GM12878 (cell line): ENCODE data around the gene DUOX2. TPM values are rescaled to one million over a fixed set of nuclear protein-coding genes. Genes with fewer than 3 reads are reported as not detected.
A peak's percentile ranks its signal among the peaks of the same experiment; 100 is the strongest.

Source experiments
- BHLHE40 ChIP-seq, 2 experiments: fragments of 450-650 bp in 1 of 2; IDR thresholded peaks; 2 replicates each; pipeline ENCODE4 v1.6.1; 2011 to 2017; ENCODE audit warnings: low read depth in 2 of 2, borderline replicate concordance in 1 of 2, improper control_type of control experiment in 1 of 2, low read length in 1 of 2, mild to moderate bottlenecking in 1 of 2
- BMI1 ChIP-seq: fragments of 450-650 bp; IDR thresholded peaks from 2 replicates; pipeline ENCODE4 v1.6.1; 2016; ENCODE audit warnings: mild to moderate bottlenecking, moderate library complexity, borderline replicate concordance
- CREB1 ChIP-seq: IDR thresholded peaks from 2 replicates; pipeline ENCODE4 v1.6.1; 2012; ENCODE audit warnings: low read depth, mild to moderate bottlenecking, inconsistent platforms
- CREM ChIP-seq: IDR thresholded peaks from 2 replicates; pipeline ENCODE4 v1.6.1; 2014; ENCODE audit warnings: antibody characterized with exemption, low read depth
- CTCF ChIP-seq, 3 experiments: IDR thresholded peaks in 2 of 3; conservative IDR thresholded peaks in 1 of 3; 2 replicates each; pipeline ENCODE4 v1.5.1; 2011; ENCODE audit warnings: low read depth in 3 of 3, low read length in 3 of 3, mild to moderate bottlenecking in 3 of 3, control low read depth in 2 of 3, moderate library complexity in 2 of 3, inconsistent platforms in 1 of 3, mixed read lengths in 1 of 3; ENCODE audit not compliant: control insufficient read depth in 2 of 3, insufficient read depth in 1 of 3; ENCODE audit errors: extremely low read depth in 1 of 3
- EGR1 ChIP-seq, 2 experiments: IDR thresholded peaks; 1 replicate in 1 of 2; 2 replicates in 1 of 2; pipeline ENCODE4 v1.6.1; 2011 to 2012; ENCODE audit warnings: low read depth in 2 of 2, low read length in 2 of 2, borderline replicate concordance in 1 of 2, mild to moderate bottlenecking in 1 of 2, moderate library complexity in 1 of 2
- IRF4 ChIP-seq: IDR thresholded peaks from 2 replicates; pipeline ENCODE4 v1.6.1; 2011; ENCODE audit warnings: low read depth, low read length
- KLF5 ChIP-seq: fragments of 450-650 bp; IDR thresholded peaks from 2 replicates; pipeline ENCODE4 v1.6.1; 2014; ENCODE audit warnings: mild to moderate bottlenecking; ENCODE audit not compliant: partially characterized antibody
- LARP7 ChIP-seq: fragments of 450-650 bp; IDR thresholded peaks from 2 replicates; pipeline ENCODE4 v1.6.1; 2017; ENCODE audit warnings: mild to moderate bottlenecking
- PKNOX1 ChIP-seq: fragments of 450-650 bp; IDR thresholded peaks from 2 replicates; pipeline ENCODE4 v1.6.1; 2016; ENCODE audit warnings: mild to moderate bottlenecking
- POU2F2 ChIP-seq: IDR thresholded peaks from 3 replicates; pipeline ENCODE4 v1.6.1; 2011; ENCODE audit warnings: low read depth, mild to moderate bottlenecking, low read length, borderline replicate concordance
- RB1 ChIP-seq: fragments of 450-650 bp; formaldehyde crosslinking; IDR thresholded peaks from 2 replicates; pipeline ENCODE4 v1.6.1; 2017; ENCODE audit warnings: mild to moderate bottlenecking, borderline replicate concordance
- SMARCA5 ChIP-seq: fragments of 450-650 bp; IDR thresholded peaks from 2 replicates; pipeline ENCODE4 v1.6.1; 2017; ENCODE audit warnings: mild to moderate bottlenecking
- TCF3 ChIP-seq: IDR thresholded peaks from 2 replicates; pipeline ENCODE4 v1.6.1; 2012; ENCODE audit warnings: low read depth, mild to moderate bottlenecking, low read length, borderline replicate concordance; ENCODE audit not compliant: insufficient read depth
- WRNIP1 ChIP-seq: IDR thresholded peaks from 2 replicates; pipeline ENCODE4 v1.6.1; 2011; ENCODE audit warnings: low read depth, low read length, improper control_type of control experiment, borderline replicate concordance
- YY1 ChIP-seq: IDR thresholded peaks from 2 replicates; pipeline ENCODE4 v1.6.1; 2011; ENCODE audit warnings: low read depth, mild to moderate bottlenecking, low read length
- ZNF592 ChIP-seq: fragments of 450-650 bp; IDR thresholded peaks from 2 replicates; pipeline ENCODE4 v1.6.1; 2017; ENCODE audit warnings: mild to moderate bottlenecking, moderate library complexity
- polyA plus RNA-seq, 11 experiments: library from polyadenylated mRNA; depleted of rRNA in 4 of 11; unstranded in 6 of 11; stranded (reverse) in 5 of 11; fragments of >200 nt; fragmentation: Nextera tagmentation in 4 of 11; fragmentation: Illumina TruSeq in 1 of 11; extraction: Ambion mirVana in 4 of 11; extraction: Trizol in 1 of 11; gene quantifications; 1 replicate in 1 of 11; 2 replicates in 10 of 11; pipeline versions ENCODE4 v1.2.1 to v1.2.3, GENCODE V29; 2011 to 2016; ENCODE audit warnings: inconsistent platforms in 2 of 11, missing spikeins in 2 of 11, low read depth in 1 of 11
- total RNA-seq, 4 experiments: library from RNA; depleted of rRNA in 3 of 4; stranded (reverse); fragments of >200 nt in 3 of 4; fragmentation: Illumina TruSeq in 1 of 4; extraction: Trizol in 1 of 4; gene quantifications; 2 replicates each; pipeline versions ENCODE4 v1.2.1 to v1.2.3, GENCODE V29; 2013 to 2021
- TF ChIP-seq, protein P1 (sequence below): fragments of 450-650 bp; IDR thresholded peaks from 2 replicates; pipeline ENCODE4 v1.6.1; 2017; ENCODE audit warnings: low read depth, mild to moderate bottlenecking, moderate library complexity
- TF ChIP-seq, protein P2 (sequence below): IDR thresholded peaks from 2 replicates; pipeline ENCODE4 v1.6.1; 2011; ENCODE audit warnings: low read depth, low read length, improper control_type of control experiment, borderline replicate concordance

Gene DUOX2
- total and polyA plus RNA-seq, 10 of the 15 experiments (the other 5 are each of a cell fraction or from before 2014, with no cell fraction given): 0.05 TPM; not detected in 9

DNA sequence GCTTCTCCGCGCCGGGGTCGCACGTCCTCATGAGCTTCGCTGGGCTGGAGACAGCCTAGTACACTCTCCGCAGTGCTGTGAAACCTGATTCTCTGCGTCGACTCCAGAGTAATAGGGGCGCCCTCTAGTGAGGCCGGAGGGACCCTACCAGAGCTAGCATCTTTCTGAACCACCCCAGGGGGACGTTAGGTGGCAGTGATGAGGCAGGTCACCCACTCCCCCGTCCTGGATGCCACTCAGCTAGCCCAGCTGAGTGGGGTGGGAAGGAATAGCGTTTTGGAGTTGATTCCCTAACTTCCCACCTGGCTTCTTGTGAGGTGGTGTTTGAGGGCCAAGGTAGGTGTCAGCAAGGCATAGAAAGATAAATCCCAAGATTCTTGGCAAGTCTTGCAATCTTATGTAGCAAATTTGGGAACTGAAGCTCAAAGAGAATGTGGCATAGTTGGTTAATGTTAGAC, 4.2 kb upstream of the DUOX2 start (continued):
- TF ChIP-seq POU2F2 (peak; percentile 48; the same call in 1 of the 3 replicates), SMARCA5 (peak; percentile 83; the same call in 1 of the 2 replicates), ZNF592 (peak; percentile 74; the same call in 1 of the 2 replicates), CREM (peak; percentile 55; the same call in 1 of the 2 replicates), BMI1 (no peak), WRNIP1 (peak; percentile 92), YY1 (peak; percentile 75), RB1 (peak; percentile 20; the same call in 1 of the 2 replicates), PKNOX1 (peak; percentile 81), TCF3 (no peak), EGR1 (IDR thresholded peaks at IDR 0.05; ENCODE audit: borderline replicate concordance in 1 of 2, low read depth in 2 of 2, low read length in 2 of 2) (peak in 1 of 2 experiments; percentile 42; a peak in 2 of 3 replicates), LARP7 (peak; percentile 34; the same call in 1 of the 2 replicates), BHLHE40 (IDR thresholded peaks at IDR 0.05; ENCODE audit: borderline replicate concordance in 1 of 2, low read depth in 2 of 2, low read length in 1 of 2) (peak; percentile 17 to 28; a peak in 1 of 4 replicates), IRF4 (peak; percentile 67; the same call in 1 of the 2 replicates), CTCF (IDR thresholded peaks at IDR 0.05 in 2 of 3, conservative IDR thresholded peaks at IDR 0.05 in 1 of 3; ENCODE audit: control insufficient read depth in 2 of 3, extremely low read depth in 1 of 3, insufficient read depth in 1 of 3, low read depth in 3 of 3, low read length in 3 of 3) (peak; percentile 100; a peak in 5 of 6 replicates), KLF5 (peak; percentile 24), CREB1 (0 out of 2 replicates have a peak, but pooled peaks have one; percentile 35)
- TF ChIP-seq, protein P1, sequence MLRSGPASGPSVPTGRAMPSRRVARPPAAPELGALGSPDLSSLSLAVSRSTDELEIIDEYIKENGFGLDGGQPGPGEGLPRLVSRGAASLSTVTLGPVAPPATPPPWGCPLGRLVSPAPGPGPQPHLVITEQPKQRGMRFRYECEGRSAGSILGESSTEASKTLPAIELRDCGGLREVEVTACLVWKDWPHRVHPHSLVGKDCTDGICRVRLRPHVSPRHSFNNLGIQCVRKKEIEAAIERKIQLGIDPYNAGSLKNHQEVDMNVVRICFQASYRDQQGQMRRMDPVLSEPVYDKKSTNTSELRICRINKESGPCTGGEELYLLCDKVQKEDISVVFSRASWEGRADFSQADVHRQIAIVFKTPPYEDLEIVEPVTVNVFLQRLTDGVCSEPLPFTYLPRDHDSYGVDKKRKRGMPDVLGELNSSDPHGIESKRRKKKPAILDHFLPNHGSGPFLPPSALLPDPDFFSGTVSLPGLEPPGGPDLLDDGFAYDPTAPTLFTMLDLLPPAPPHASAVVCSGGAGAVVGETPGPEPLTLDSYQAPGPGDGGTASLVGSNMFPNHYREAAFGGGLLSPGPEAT: 0 out of 2 replicates have a peak, but pooled peaks have one; percentile 25
- TF ChIP-seq, protein P2, sequence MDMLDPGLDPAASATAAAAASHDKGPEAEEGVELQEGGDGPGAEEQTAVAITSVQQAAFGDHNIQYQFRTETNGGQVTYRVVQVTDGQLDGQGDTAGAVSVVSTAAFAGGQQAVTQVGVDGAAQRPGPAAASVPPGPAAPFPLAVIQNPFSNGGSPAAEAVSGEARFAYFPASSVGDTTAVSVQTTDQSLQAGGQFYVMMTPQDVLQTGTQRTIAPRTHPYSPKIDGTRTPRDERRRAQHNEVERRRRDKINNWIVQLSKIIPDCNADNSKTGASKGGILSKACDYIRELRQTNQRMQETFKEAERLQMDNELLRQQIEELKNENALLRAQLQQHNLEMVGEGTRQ: no peak
